Hepatocyte (in vitro differentiated cells): Measurements from ENCODE around the gene NGEF. TPM values are rescaled to one million over a fixed set of nuclear protein-coding genes. Genes with fewer than 3 reads are reported as not detected.

Experiments
- DNase-seq: peaks from one replicate; pipeline ENCODE4 v3.0.0-alpha.2; 2016; ENCODE audit warnings: low spot score
- H2AFZ ChIP-seq: fragments of 200-600 bp; sonication (generic); 2 replicates; pipeline ENCODE4 v1.6.0; 2016; ENCODE audit warnings: antibody characterized with exemption, mild to moderate bottlenecking
- H3K27ac ChIP-seq: fragments of 200-600 bp; sonication (generic); 2 replicates; pipeline ENCODE4 v1.5.1; 2016; ENCODE audit warnings: mild to moderate bottlenecking
- H3K27me3 ChIP-seq: fragments of 200-600 bp; sonication (generic); 2 replicates; pipeline ENCODE4 v1.6.1; 2016
- H3K36me3 ChIP-seq: fragments of 200-600 bp; sonication (generic); replicated peaks from 2 replicates; pipeline ENCODE4 v1.5.1; 2016; ENCODE audit warnings: low read depth; ENCODE audit not compliant: insufficient read depth
- H3K4me1 ChIP-seq: fragments of 200-600 bp; sonication (generic); 2 replicates; pipeline ENCODE4 v1.5.1; 2016; ENCODE audit warnings: mild to moderate bottlenecking, moderate library complexity; ENCODE audit not compliant: insufficient read depth
- H3K4me2 ChIP-seq: fragments of 200-600 bp; sonication (generic); 2 replicates; pipeline ENCODE4 v1.6.0; 2016
- H3K4me3 ChIP-seq: fragments of 200-600 bp; sonication (generic); 2 replicates; pipeline ENCODE4 v1.5.1; 2016; ENCODE audit warnings: mild to moderate bottlenecking
- H3K79me2 ChIP-seq: fragments of 200-600 bp; sonication (generic); 2 replicates; pipeline ENCODE4 v1.6.0; 2017; ENCODE audit warnings: mild to moderate bottlenecking
- H3K9me2 ChIP-seq: fragments of 200-600 bp; sonication (generic); replicated peaks from 2 replicates; pipeline ENCODE4 v1.6.0; 2017; ENCODE audit warnings: mild to moderate bottlenecking; ENCODE audit not compliant: insufficient read depth
- H3K9me3 ChIP-seq: fragments of 200-600 bp; sonication (generic); 2 replicates; pipeline ENCODE4 v1.5.1; 2016; ENCODE audit warnings: low read depth, mild to moderate bottlenecking
- H4K20me1 ChIP-seq: fragments of 200-600 bp; sonication (generic); 2 replicates; pipeline ENCODE4 v1.6.0; 2016; ENCODE audit warnings: mild to moderate bottlenecking; ENCODE audit not compliant: insufficient read depth, poor library complexity, severe bottlenecking
- EZH2 ChIP-seq: fragments of 200-600 bp; sonication (generic); IDR thresholded peaks from 2 replicates; pipeline ENCODE4 v1.6.1; 2016; ENCODE audit warnings: antibody characterized with exemption, mild to moderate bottlenecking, borderline replicate concordance
- EZH2phosphoT487 ChIP-seq: fragments of 200-600 bp; sonication (generic); IDR thresholded peaks from one replicate; pipeline ENCODE4 v1.6.1; 2018; ENCODE audit warnings: antibody characterized with exemption, mild to moderate bottlenecking, low read depth, moderate library complexity; ENCODE audit not compliant: unreplicated experiment, severe bottlenecking
- WGBS: methylation state at CpG from one replicate; pipeline ENCODE4 v1.1.6; 2016; ENCODE audit warnings: low lambda C conversion rate; ENCODE audit errors: missing lambda C conversion rate; 5-methylcytosine and 5-hydroxymethylcytosine counted together
- polyA plus RNA-seq: library from polyadenylated mRNA; unstranded; fragments of >200 nt; fragmentation: Nextera tagmentation; extraction: Ambion mirVana; gene quantifications from 2 replicates; pipeline ENCODE4 v1.2.1, GENCODE V29; 2016
- total RNA-seq: library from RNA; depleted of rRNA; stranded (reverse); fragments of >200 nt; gene quantifications from 2 replicates; pipeline ENCODE4 v1.2.3, GENCODE V29; 2014
- TF ChIP-seq, protein P1 (sequence below): fragments of 200-600 bp; sonication (generic); IDR thresholded peaks from 2 replicates; pipeline ENCODE4 v1.5.1; 2016; ENCODE audit warnings: antibody characterized with exemption, mild to moderate bottlenecking; ENCODE audit not compliant: poor library complexity

Gene NGEF
- total and polyA plus RNA-seq, 2 experiments from 2014 or later = 2.2 to 3.2 TPM

DNA sequence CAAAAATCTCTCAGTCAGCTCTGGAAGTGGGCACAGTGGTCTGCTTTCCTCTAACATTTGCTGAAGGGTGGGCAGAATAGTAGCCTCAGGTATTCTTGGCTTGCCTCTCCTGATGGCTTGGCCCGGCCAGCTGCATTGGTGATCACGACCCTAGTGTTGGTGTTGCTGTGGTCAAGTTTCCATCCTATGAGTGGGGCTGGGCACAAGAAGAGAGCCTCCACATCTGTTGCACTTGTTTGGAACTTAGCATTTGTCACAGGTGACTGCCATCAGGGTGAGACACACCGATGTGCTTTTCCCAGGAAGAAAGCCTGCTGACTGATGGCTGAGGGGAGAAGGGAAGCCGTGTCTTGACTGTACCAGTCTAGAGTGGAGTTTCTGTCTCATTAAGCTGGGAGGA is 176.1 kb downstream of the NGEF start:
- Histone ChIP-seq H3K9me2 (no peaks in the 10 kb centered on the region), H3K4me1 (no peaks in the 10 kb centered on the region), H3K9me3 (no peaks in the 10 kb centered on the region), H3K36me3 (peaks cover 2% of the 10 kb centered on the region), H3K4me3 (no peak overlapping the region), H2AFZ (no peak overlapping the region), H3K79me2 (no peaks in the 10 kb centered on the region), H3K27ac (no peak overlapping the region), H4K20me1 (peaks cover 2% of the 10 kb centered on the region), H3K4me2 (no peak overlapping the region), H3K27me3 (no peaks in the 10 kb centered on the region)
- no peak for DNase-seq
- WGBS = 95% methylated on average over 4 of the region's 4 CpGs
- TF ChIP-seq EZH2phosphoT487 (no peak), EZH2 (no peak)
- TF ChIP-seq, protein P1, sequence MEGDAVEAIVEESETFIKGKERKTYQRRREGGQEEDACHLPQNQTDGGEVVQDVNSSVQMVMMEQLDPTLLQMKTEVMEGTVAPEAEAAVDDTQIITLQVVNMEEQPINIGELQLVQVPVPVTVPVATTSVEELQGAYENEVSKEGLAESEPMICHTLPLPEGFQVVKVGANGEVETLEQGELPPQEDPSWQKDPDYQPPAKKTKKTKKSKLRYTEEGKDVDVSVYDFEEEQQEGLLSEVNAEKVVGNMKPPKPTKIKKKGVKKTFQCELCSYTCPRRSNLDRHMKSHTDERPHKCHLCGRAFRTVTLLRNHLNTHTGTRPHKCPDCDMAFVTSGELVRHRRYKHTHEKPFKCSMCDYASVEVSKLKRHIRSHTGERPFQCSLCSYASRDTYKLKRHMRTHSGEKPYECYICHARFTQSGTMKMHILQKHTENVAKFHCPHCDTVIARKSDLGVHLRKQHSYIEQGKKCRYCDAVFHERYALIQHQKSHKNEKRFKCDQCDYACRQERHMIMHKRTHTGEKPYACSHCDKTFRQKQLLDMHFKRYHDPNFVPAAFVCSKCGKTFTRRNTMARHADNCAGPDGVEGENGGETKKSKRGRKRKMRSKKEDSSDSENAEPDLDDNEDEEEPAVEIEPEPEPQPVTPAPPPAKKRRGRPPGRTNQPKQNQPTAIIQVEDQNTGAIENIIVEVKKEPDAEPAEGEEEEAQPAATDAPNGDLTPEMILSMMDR = no peak

DNA sequence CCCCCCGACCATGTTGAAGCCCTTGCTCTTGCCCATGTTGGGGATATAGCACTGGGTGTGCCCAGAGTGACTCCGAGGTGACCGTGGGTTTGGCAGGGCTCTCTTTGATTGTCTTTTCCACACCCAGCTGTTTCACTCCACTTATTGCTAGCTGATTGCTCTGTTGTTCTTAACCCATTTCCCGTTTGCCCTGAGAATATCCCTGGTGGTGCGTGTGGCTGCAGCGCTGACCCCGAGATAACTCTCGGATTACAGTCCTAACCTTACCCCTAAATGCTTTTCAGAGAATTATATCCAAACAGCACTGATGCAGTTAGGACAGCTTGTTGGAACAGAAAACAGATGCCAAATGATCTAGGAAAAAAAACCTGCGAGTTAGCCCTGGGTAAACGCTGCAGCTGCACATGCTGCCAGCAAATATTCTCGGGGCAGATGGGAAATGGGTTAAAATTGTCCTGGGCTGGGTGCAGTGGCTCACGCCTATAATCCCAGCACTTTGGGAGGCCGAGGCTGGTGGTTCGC is 177.3 kb downstream of the NGEF start:
- peaks cover under 1% of the 10 kb centered on the region for H3K79me2 ChIP-seq
- no peak overlapping the region for H2AFZ ChIP-seq
- H3K9me3 ChIP-seq = no peaks in the 10 kb centered on the region
- no peak overlapping the region for H3K4me3 ChIP-seq
- TF ChIP-seq, protein P1 = no peak
- TF ChIP-seq EZH2phosphoT487 (no peak), EZH2 (no peak)
- no peaks in the 10 kb centered on the region for H3K27me3 ChIP-seq
- no peak for DNase-seq
- no peak overlapping the region for H3K27ac ChIP-seq
- peaks cover 2% of the 10 kb centered on the region for H4K20me1 ChIP-seq
- H3K36me3 ChIP-seq = peaks cover 3% of the 10 kb centered on the region
- H3K4me1 ChIP-seq = no peaks in the 10 kb centered on the region
- 83% methylated on average over 14 of the region's 14 CpGs for whole genome bisulfite sequencing
- no peaks in the 10 kb centered on the region for H3K9me2 ChIP-seq
- no peak overlapping the region for H3K4me2 ChIP-seq

DNA sequence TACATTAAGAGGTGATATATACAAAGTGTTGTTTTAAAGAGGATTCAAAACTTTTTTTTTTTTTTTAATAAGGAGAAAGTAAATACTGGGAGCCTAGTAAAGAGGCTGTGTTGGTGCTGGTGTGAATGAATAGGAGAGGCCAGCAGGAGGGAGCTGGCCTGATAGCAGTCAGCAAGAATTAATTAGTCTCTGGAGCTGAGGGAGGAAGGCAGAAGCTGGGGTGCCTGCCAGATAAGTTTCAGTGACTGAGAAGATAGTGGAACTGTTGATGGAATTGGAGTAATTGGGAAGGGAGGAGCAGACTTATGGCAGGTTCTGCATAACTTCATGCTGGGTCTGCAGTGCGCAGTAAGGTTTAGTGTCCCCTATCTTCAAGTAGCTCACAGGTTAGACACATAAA is 179.2 kb downstream of the NGEF start:
- Histone ChIP-seq H3K4me3 (no peak overlapping the region), H3K27me3 (no peaks in the 10 kb centered on the region), H3K79me2 (peaks cover 3% of the 10 kb centered on the region), H3K27ac (no peak overlapping the region), H3K36me3 (peaks cover 3% of the 10 kb centered on the region), H3K9me2 (no peaks in the 10 kb centered on the region), H2AFZ (no peak overlapping the region), H3K9me3 (no peaks in the 10 kb centered on the region), H3K4me1 (no peaks in the 10 kb centered on the region), H3K4me2 (no peak overlapping the region), H4K20me1 (peaks cover 2% of the 10 kb centered on the region)
- no peak for TF ChIP-seq EZH2
- TF ChIP-seq, protein P1 = no peak
- TF ChIP-seq EZH2phosphoT487 = no peak
- 100% methylated on average over 1 of the region's 1 CpG for WGBS
- DNase-seq = no peak

DNA sequence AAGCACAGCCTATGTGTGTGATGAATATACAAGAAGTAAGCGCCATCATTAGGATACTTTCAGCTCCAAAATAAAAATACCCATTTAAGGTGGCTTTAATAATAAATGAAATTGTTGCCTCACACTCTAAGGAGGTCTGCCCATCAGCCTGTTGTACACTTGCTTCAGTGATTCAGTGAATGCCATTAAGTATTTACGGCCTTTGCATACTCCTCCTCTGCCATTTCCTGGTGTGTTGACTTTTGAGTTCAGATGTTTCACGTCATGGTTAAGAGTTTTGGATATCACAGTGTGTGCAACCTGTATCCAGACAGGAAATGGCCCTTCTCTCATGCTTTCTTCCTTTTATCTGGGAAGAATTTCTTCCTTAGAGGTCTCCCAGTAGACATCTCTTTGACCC is 181.6 kb downstream of the NGEF start:
- Histone ChIP-seq H3K9me2 (no peaks in the 10 kb centered on the region), H2AFZ (no peak overlapping the region), H3K9me3 (no peaks in the 10 kb centered on the region), H3K4me3 (no peak overlapping the region), H3K4me2 (no peak overlapping the region), H4K20me1 (peaks cover 2% of the 10 kb centered on the region), H3K27ac (no peak overlapping the region), H3K27me3 (no peaks in the 10 kb centered on the region), H3K4me1 (no peaks in the 10 kb centered on the region), H3K36me3 (peaks cover 3% of the 10 kb centered on the region), H3K79me2 (peaks cover 10% of the 10 kb centered on the region)
- no peak for DNase-seq
- no peak for TF ChIP-seq EZH2
- no peak for TF ChIP-seq EZH2phosphoT487
- TF ChIP-seq, protein P1 = no peak
- 96% methylated on average over 3 of the region's 3 CpGs for WGBS
